Fibroblast of lung (primary cell): ENCODE results near the gene KRTAP6-3. TPM values are rescaled to one million over a fixed set of nuclear protein-coding genes. Genes with fewer than 3 reads are reported as not detected.

Experiments used
- DNase-seq, 2 donors: peaks; one replicate each; pipeline versions ENCODE4 v3.0.0 to v3.0.0-alpha.2; 2010; ENCODE audit warnings: low read depth in 2 of 2
- H2AFZ ChIP-seq: 2 replicates; pipeline ENCODE4 v1.5.1; 2012; ENCODE audit warnings: low read length, control low read depth, inconsistent platforms
- H3K27ac ChIP-seq: 2 replicates; pipeline ENCODE4 v1.5.1; 2011; ENCODE audit warnings: low read length, control low read depth; ENCODE audit not compliant: insufficient read depth
- H3K27me3 ChIP-seq: 2 replicates; pipeline ENCODE4 v1.5.1; 2011; ENCODE audit warnings: mild to moderate bottlenecking, low read length; ENCODE audit not compliant: control insufficient read depth, insufficient read depth
- H3K36me3 ChIP-seq: 2 replicates; pipeline ENCODE4 v1.5.1; 2011; ENCODE audit warnings: low read length; ENCODE audit not compliant: control insufficient read depth, insufficient read depth
- H3K4me1 ChIP-seq: 2 replicates; pipeline ENCODE4 v1.5.1; 2011; ENCODE audit warnings: low read length; ENCODE audit not compliant: control insufficient read depth, insufficient read depth; ENCODE audit errors: extremely low read depth
- H3K4me2 ChIP-seq: 2 replicates; pipeline ENCODE4 v1.5.1; 2011; ENCODE audit warnings: low read length, control low read depth; ENCODE audit not compliant: insufficient read depth; ENCODE audit errors: extremely low read depth
- H3K4me3 ChIP-seq, 4 experiments: fragments of 200-600 bp in 1 of 4; sonication (generic) in 1 of 4; replicated peaks in 1 of 4; 2 replicates each; pipeline ENCODE4 v1.5.1; 2011 to 2016; ENCODE audit warnings: low read length in 4 of 4, low read depth in 3 of 4, mild to moderate bottlenecking in 3 of 4, control low read depth in 2 of 4, inconsistent platforms in 1 of 4, mixed read lengths in 1 of 4; ENCODE audit not compliant: insufficient read depth in 1 of 4; ENCODE audit errors: control extremely low read depth in 1 of 4
- H3K79me2 ChIP-seq: 2 replicates; pipeline ENCODE4 v1.5.1; 2012; ENCODE audit warnings: mild to moderate bottlenecking, low read length, inconsistent platforms; ENCODE audit not compliant: control insufficient read depth, insufficient read depth
- H3K9ac ChIP-seq: 2 replicates; pipeline ENCODE4 v1.5.1; 2011; ENCODE audit warnings: mild to moderate bottlenecking, low read length, control low read depth; ENCODE audit not compliant: insufficient read depth
- H3K9me3 ChIP-seq: 2 replicates; pipeline ENCODE4 v1.5.1; 2012; ENCODE audit warnings: low read depth, low read length; ENCODE audit not compliant: control insufficient read depth, insufficient read depth
- H4K20me1 ChIP-seq: 2 replicates; pipeline ENCODE4 v1.5.1; 2011; ENCODE audit warnings: low read length; ENCODE audit not compliant: control insufficient read depth, insufficient read depth; ENCODE audit errors: extremely low read depth
- EZH2 ChIP-seq: IDR thresholded peaks from 2 replicates; pipeline ENCODE4 v1.5.1; 2012; ENCODE audit warnings: low read length, control low read depth, mild to moderate bottlenecking; ENCODE audit errors: missing control alignments
- polyA minus RNA-seq: library from RNA; depleted of rRNA, polyadenylated mRNA; stranded (reverse); fragments of >200 nt; gene quantifications from 2 replicates; pipeline ENCODE4 v1.2.3, GENCODE V29; 2011; ENCODE audit warnings: low replicate concordance
- polyA plus RNA-seq, 2 donors: library from polyadenylated mRNA; depleted of rRNA in 1 of 2; stranded (reverse) in 1 of 2; unstranded in 1 of 2; fragments of >200 nt; gene quantifications; 2 replicates each; pipeline ENCODE4 v1.2.1, GENCODE V29; 2011 to 2012; ENCODE audit warnings: missing spikeins in 1 of 2
- total RNA-seq: library from RNA; depleted of rRNA; stranded (reverse); fragments of >200 nt; gene quantifications from 2 replicates; pipeline ENCODE4 v1.2.1, GENCODE V29; 2014
- TF ChIP-seq, protein P1 (sequence below), 2 donors: IDR thresholded peaks in 1 of 2; conservative IDR thresholded peaks in 1 of 2; 1 replicate in 1 of 2; 2 replicates in 1 of 2; pipeline ENCODE4 v1.5.1; 2011 to 2012; ENCODE audit warnings: low read length in 2 of 2, control low read depth in 1 of 2, inconsistent platforms in 1 of 2, low read depth in 1 of 2, mild to moderate bottlenecking in 1 of 2

KRTAP6-3 gene, protein sequence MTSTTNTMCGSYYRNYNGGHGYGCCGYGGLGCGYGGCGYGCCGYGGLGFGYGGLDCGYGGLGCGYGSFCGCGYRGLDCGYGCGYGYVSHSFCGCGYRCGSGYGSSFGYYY
- total RNA-seq (not detected in 2 replicates), polyA plus RNA-seq (not detected in 2 replicates), polyA minus RNA-seq (not detected in 2 replicates)
- polyA plus RNA-seq (2012), result not detected in 2 replicates

DNA sequence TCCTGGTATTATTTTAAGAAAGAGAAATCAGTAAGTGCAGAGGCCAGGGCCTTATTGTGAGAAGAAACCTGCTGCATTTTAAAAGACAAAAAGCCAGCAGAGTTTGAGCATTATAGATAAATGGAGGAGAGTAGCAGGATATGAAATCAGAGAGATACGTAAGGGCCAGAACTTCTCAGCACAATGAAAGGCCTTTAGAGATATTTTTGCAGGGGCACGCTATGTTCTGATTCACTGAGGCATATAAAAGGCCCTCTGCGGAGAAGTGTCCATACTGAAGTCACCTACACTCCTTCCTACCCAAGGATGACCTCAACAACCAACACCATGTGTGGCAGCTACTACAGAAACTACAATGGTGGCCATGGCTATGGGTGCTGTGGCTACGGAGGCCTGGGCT is at the start of gene KRTAP6-3:
KRTAP6-3 (plus strand) TSS at position 301 of the 400 bp plus-strand sequence; CDS start at position 307, 6 bp downstream.
- no peaks in the 10 kb centered on the region for H3K4me1 ChIP-seq
- no peaks in the 10 kb centered on the region for H3K36me3 ChIP-seq
- TF ChIP-seq, protein P1, sequence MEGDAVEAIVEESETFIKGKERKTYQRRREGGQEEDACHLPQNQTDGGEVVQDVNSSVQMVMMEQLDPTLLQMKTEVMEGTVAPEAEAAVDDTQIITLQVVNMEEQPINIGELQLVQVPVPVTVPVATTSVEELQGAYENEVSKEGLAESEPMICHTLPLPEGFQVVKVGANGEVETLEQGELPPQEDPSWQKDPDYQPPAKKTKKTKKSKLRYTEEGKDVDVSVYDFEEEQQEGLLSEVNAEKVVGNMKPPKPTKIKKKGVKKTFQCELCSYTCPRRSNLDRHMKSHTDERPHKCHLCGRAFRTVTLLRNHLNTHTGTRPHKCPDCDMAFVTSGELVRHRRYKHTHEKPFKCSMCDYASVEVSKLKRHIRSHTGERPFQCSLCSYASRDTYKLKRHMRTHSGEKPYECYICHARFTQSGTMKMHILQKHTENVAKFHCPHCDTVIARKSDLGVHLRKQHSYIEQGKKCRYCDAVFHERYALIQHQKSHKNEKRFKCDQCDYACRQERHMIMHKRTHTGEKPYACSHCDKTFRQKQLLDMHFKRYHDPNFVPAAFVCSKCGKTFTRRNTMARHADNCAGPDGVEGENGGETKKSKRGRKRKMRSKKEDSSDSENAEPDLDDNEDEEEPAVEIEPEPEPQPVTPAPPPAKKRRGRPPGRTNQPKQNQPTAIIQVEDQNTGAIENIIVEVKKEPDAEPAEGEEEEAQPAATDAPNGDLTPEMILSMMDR (conservative IDR thresholded peaks at IDR 0.05 in 1 of 2, IDR thresholded peaks at IDR 0.05 in 1 of 2; ENCODE audit: low read depth in 1 of 2, low read length in 2 of 2), result no peak
- TF ChIP-seq EZH2, result no peak

DNA sequence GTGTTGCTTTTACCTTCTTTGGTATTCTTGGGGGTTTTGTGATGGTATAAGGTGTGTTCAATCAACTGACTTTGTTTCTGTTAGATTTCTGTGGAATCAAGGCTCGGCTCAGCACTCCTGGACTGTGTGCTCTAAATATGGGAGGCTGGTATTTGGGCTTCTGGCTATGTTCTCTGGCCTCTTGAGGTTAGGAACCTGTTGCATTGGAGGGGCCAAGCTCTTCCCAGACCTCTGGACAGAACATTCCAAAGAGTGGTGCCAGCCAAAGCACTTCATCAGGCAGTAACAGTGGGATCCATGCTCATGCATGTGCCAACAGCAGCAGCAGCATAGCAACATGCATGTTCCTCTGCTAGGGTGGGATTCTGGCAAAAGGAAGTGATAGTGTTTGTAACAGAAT is 39.5 kb upstream of the KRTAP6-3 start:
- Histone ChIP-seq H3K4me1 (no peaks in the 10 kb centered on the region), H3K27ac (no peak overlapping the region), H3K4me2 (no peak overlapping the region), H3K79me2 (no peaks in the 10 kb centered on the region), H3K36me3 (no peaks in the 10 kb centered on the region), H3K9ac (no peak overlapping the region), H3K27me3 (no peaks in the 10 kb centered on the region), H2AFZ (no peak overlapping the region), H4K20me1 (no peaks in the 10 kb centered on the region), H3K9me3 (no peaks in the 10 kb centered on the region), H3K4me3 (no peak overlapping the region)
- TF ChIP-seq EZH2, result no peak
- TF ChIP-seq, protein P1 (conservative IDR thresholded peaks at IDR 0.05 in 1 of 2, IDR thresholded peaks at IDR 0.05 in 1 of 2; ENCODE audit: low read depth in 1 of 2, low read length in 2 of 2), result no peak
- no peak for DNase-seq

More for the DNA sequence above, at the start of gene KRTAP6-3:
- Histone ChIP-seq H4K20me1 (no peaks in the 10 kb centered on the region), H3K9ac (no peak within 1 kb of the TSS), H3K4me2 (no peak within 1 kb of the TSS), H2AFZ (no peak within 1 kb of the TSS), H3K27me3 (no peaks in the 10 kb centered on the region), H3K79me2 (no peaks in the 10 kb centered on the region), H3K9me3 (no peaks in the 10 kb centered on the region), H3K27ac (no peak within 1 kb of the TSS), H3K4me3 (no peak within 1 kb of the TSS)
- DNase-seq, result no peak

DNA sequence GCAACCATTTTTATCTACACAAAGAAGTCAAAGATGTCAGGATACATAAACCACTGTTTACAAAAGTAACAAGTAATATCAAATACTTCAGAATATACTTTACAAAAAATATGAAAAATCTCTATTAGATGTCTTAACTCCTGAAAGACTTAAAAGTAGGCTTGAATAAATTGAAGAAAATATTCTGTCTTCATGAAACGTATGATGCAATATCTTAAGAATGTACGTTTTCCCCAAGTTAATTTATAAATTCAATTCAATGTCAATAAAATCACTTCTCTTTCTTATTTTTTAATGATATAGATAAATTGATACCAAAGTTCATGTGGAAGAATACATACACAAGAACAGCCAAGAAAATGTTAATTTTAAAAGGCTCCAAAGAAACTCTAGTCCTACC is 37.1 kb upstream of the KRTAP6-3 start:
- Histone ChIP-seq H3K4me3 (no peak overlapping the region), H3K27ac (no peak overlapping the region), H2AFZ (no peak overlapping the region), H3K9me3 (no peaks in the 10 kb centered on the region), H3K36me3 (no peaks in the 10 kb centered on the region), H3K79me2 (no peaks in the 10 kb centered on the region), H3K9ac (no peak overlapping the region), H4K20me1 (no peaks in the 10 kb centered on the region), H3K27me3 (no peaks in the 10 kb centered on the region), H3K4me1 (no peaks in the 10 kb centered on the region), H3K4me2 (no peak overlapping the region)
- no peak for DNase-seq
- TF ChIP-seq EZH2, result no peak
- TF ChIP-seq, protein P1 (conservative IDR thresholded peaks at IDR 0.05 in 1 of 2, IDR thresholded peaks at IDR 0.05 in 1 of 2; ENCODE audit: low read depth in 1 of 2, low read length in 2 of 2), result no peak
